Upper lobe of left lung (tissue), 6 donors: ENCODE results near the gene COL23A1. TPM values are rescaled to one million over a fixed set of nuclear protein-coding genes. Genes with fewer than 3 reads are reported as not detected.

Source experiments
- ATAC-seq, 2 donors: fragments of 200-7000 bp; cut with Tn5 transposase; one replicate each; pipeline ENCODE4 v1.9.1; 2022; ENCODE audit warnings: mild to moderate bottlenecking in 2 of 2, moderate library complexity in 2 of 2; ENCODE audit not compliant: low FRiP score in 2 of 2
- DNase-seq, 2 donors: peaks; one replicate each; pipeline ENCODE4 v3.0.0-alpha.2; 2019 to 2020
- H3K27ac ChIP-seq, 4 donors: fragments of 200-600 bp; sonication (generic); one replicate each; pipeline ENCODE4 v1.5.1; 2016 to 2019
- H3K27me3 ChIP-seq, 4 donors: fragments of 200-600 bp; sonication (generic); one replicate each; pipeline ENCODE4 v1.5.1; 2017 to 2019
- H3K36me3 ChIP-seq, 4 donors: fragments of 200-600 bp; sonication (generic); one replicate each; pipeline ENCODE4 v1.5.1; 2016 to 2019
- H3K4me1 ChIP-seq, 4 donors: fragments of 200-600 bp; sonication (generic); one replicate each; pipeline ENCODE4 v1.5.1; 2018 to 2019
- H3K4me3 ChIP-seq, 4 donors: fragments of 200-600 bp; sonication (generic); one replicate each; pipeline ENCODE4 v1.5.1; 2017 to 2019; ENCODE audit warnings: mild to moderate bottlenecking in 2 of 4, moderate library complexity in 1 of 4
- H3K9me3 ChIP-seq, 4 donors: fragments of 200-600 bp; sonication (generic); one replicate each; pipeline ENCODE4 v1.5.1; 2018 to 2019
- EP300 ChIP-seq, 4 donors: sonication (generic); formaldehyde crosslinking; IDR thresholded peaks; one replicate each; pipeline ENCODE4 v1.5.1; 2017; ENCODE audit warnings: antibody characterized with exemption in 4 of 4, control low read depth in 2 of 4
- POLR2A ChIP-seq, 4 donors: fragments of 450-650 bp; IDR thresholded peaks; one replicate each; pipeline ENCODE4 v1.5.1; 2016 to 2017; ENCODE audit warnings: antibody characterized with exemption in 4 of 4, mild to moderate bottlenecking in 2 of 4
- POLR2AphosphoS5 ChIP-seq, 2 donors: sonication (generic); formaldehyde crosslinking; IDR thresholded peaks; one replicate each; pipeline ENCODE4 v1.5.1; 2017; ENCODE audit warnings: antibody characterized with exemption in 2 of 2
- WGBS, 2 donors: methylation state at CpG; one replicate each; pipeline ENCODE4 v1.1.5; 2017 to 2018; 5-methylcytosine and 5-hydroxymethylcytosine counted together
- total RNA-seq, 6 donors: library from RNA; depleted of rRNA in 4 of 6; stranded (reverse); fragments of >200 nt in 4 of 6; gene quantifications; one replicate each; pipeline versions ENCODE4 v1.1.0 to v1.2.1, GENCODE V29; 2016 to 2021
- TF ChIP-seq, protein P1 (sequence below), 6 experiments: fragments of 450-650 bp in 4 of 6; fragments of 200-600 bp in 2 of 6; sonication (generic) in 2 of 6; IDR thresholded peaks; one replicate each; pipeline ENCODE4 v1.5.1; 2016 to 2019; ENCODE audit warnings: antibody characterized with exemption in 6 of 6
- donor health status: DM: no; HTN: no; CAD: no; lungs with moderate emphysema.
- donor health status: DM: no; HTN: yes; CAD: no; lungs with severe emphysema.

Gene COL23A1
- total RNA-seq, 6 donors from 2014 or later = 0.61 to 3.1 (median 1.5) TPM

DNA sequence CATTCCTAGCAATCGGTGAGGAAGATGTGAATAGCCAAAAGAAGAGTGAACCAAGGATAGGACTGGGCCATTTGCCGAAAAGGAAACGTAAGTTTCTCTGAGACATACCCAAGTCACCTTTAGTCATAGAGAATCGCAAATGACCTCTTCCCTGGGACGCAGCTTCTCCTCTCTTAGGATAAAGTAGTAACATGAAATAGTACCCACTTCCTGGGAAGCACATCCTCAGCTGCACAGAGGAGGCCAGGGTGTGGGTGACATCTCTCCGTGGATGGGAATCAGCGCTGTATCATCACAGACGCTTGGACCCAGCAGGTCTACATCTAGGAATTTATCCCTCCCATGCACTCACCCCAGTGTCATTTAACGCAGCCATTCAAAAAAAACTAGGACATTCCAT is 236.7 kb downstream of the COL23A1 start:
- H3K9me3 ChIP-seq = no peaks in the 10 kb centered on the region
- no peak overlapping the region for H3K4me3 ChIP-seq
- no peak for ATAC-seq
- no peak for TF ChIP-seq EP300 (IDR thresholded peaks at IDR 0.05)
- H3K36me3 ChIP-seq = no peaks in the 10 kb centered on the region
- no peaks in the 10 kb centered on the region for H3K27me3 ChIP-seq
- 84 to 92% methylated on average over 9 of the region's 9 CpGs for WGBS, 2 donors
- DNase-seq = no peak
- H3K4me1 ChIP-seq = peaks cover 10 to 23% (median 16%) of the 10 kb centered on the region in 4 donors
- H3K27ac ChIP-seq = no peak overlapping the region

DNA sequence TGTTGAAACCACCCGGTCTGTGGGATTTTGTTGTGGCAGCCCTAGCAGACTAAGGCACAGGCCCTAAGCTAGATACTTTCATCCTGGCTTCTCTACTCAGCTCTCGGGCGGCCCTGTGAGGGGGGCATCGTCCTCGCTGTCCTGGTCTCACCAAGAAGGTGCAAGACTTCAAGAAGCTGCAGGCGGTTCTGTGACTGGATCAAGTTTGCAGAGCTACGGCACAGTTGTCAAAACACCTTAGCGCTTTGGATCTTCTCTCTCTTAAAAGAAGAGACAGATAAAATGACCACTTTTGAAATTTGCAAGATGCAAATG is 238.2 kb downstream of the COL23A1 start:
- Histone ChIP-seq H3K36me3 (no peaks in the 10 kb centered on the region), H3K4me3 (no peak overlapping the region), H3K9me3 (no peaks in the 10 kb centered on the region), H3K27me3 (no peaks in the 10 kb centered on the region), H3K27ac (no peak overlapping the region), H3K4me1 (peaks cover 10 to 19% (median 14%) of the 10 kb centered on the region in 4 donors)
- DNase-seq (no peak), ATAC-seq (no peak)
- WGBS, 2 donors = 93 to 98% methylated on average over 8 of the region's 8 CpGs
- no peak for TF ChIP-seq POLR2A (IDR thresholded peaks at IDR 0.05)
- TF ChIP-seq POLR2AphosphoS5 (IDR thresholded peaks at IDR 0.05) = no peak
- no peak for TF ChIP-seq EP300 (IDR thresholded peaks at IDR 0.05)
- TF ChIP-seq, protein P1, sequence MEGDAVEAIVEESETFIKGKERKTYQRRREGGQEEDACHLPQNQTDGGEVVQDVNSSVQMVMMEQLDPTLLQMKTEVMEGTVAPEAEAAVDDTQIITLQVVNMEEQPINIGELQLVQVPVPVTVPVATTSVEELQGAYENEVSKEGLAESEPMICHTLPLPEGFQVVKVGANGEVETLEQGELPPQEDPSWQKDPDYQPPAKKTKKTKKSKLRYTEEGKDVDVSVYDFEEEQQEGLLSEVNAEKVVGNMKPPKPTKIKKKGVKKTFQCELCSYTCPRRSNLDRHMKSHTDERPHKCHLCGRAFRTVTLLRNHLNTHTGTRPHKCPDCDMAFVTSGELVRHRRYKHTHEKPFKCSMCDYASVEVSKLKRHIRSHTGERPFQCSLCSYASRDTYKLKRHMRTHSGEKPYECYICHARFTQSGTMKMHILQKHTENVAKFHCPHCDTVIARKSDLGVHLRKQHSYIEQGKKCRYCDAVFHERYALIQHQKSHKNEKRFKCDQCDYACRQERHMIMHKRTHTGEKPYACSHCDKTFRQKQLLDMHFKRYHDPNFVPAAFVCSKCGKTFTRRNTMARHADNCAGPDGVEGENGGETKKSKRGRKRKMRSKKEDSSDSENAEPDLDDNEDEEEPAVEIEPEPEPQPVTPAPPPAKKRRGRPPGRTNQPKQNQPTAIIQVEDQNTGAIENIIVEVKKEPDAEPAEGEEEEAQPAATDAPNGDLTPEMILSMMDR (IDR thresholded peaks at IDR 0.05) = no peak

DNA sequence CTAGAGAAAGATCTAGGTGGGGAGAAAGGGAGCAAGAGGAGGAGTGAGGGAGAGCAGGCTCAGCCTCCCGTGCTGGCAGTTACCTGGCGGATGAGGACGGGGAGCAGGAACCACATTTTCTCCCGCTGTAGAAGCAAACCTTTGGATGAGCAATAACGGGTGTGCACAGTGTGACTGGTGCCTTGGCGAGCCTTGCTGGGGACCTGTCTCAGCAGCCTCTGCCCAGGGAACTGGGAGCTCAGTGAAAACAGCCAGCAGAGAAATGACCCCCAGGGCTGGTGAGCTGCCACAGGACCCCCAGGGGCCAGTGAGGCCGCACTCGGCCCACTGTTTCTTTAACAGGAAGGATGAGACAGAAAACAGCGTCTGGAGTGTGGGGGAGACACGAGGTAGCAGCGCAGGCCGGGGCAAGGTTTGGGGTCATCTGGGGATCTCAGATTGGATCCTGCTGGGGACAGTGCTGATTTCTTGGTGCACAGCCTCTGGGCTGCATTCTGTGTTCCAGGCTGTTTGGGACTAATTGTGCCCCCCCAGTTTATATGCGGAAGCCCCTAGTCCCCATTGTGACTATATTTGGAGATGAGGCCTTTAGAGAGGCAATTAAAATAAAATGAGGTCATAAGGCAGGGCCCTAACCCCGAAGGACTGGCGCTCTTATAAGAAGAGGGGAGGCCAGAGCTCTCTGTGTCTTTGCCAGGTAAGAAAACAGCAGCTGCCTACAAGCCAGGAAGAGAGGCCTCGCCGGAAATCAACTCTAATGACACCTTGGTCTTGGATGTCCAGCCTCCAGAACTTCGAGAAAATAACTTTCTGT is 238.8 kb downstream of the COL23A1 start:
- ATAC-seq (no peak), DNase-seq (no peak)
- Histone ChIP-seq H3K9me3 (no peaks in the 10 kb centered on the region), H3K4me3 (no peak overlapping the region), H3K27me3 (no peaks in the 10 kb centered on the region), H3K36me3 (no peaks in the 10 kb centered on the region), H3K4me1 (peaks cover 6 to 13% (median 8%) of the 10 kb centered on the region in 4 donors), H3K27ac (no peak overlapping the region)
- 84 to 93% methylated on average over 18 of the region's 18 CpGs for WGBS, 2 donors
- TF ChIP-seq POLR2AphosphoS5 (IDR thresholded peaks at IDR 0.05) = no peak
- TF ChIP-seq EP300 (IDR thresholded peaks at IDR 0.05) = no peak
- TF ChIP-seq, protein P1 (IDR thresholded peaks at IDR 0.05) = no peak
- no peak for TF ChIP-seq POLR2A (IDR thresholded peaks at IDR 0.05)

DNA sequence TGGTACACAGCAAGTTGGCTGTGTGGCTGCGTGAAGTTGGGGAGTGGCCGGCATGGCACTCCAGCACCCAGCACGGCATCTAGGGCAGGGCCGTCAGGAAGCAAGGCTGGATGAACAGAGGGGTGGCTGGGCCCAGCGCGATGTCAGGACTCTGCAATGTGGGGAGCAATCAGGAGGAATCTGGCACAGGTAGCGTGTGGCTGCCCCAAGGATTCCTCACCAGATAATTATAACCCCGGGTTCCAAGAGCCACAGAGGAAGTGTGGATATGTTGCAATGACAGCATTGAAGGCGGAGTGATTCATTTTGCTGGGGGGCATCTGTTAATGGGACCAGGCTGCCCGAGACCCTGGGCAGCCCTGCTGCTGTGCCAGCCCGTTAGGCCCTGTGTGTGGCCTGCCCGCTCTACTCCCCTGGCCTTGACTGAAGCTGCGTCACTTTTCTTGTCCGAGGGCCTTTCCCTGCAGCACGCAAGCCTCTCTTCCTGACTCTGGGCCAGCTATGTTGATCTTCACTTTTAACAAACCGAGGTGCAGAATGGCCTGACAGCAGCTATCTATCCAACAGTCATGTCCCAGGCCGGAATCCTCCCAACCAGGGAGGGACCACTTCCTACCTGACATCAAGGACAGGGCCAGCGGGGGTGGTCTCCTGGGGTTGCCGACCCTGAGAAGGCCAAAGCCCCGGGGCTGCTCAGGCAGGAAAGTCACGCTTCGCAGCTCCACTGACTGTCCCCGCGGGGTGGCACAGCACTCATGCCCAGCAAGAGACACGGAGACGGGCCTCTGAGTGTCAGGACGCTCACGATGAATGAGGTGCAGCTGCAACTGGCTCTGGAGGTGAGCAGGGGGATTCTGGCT is 239.6 kb downstream of the COL23A1 start:
- Histone ChIP-seq H3K27me3 (no peaks in the 10 kb centered on the region), H3K36me3 (no peaks in the 10 kb centered on the region), H3K4me1 (peaks cover 0 to 7% (median 1%) of the 10 kb centered on the region in 4 donors), H3K27ac (no peak overlapping the region), H3K9me3 (no peaks in the 10 kb centered on the region), H3K4me3 (no peak overlapping the region)
- WGBS, 2 donors = 82 to 85% methylated on average over 23 to 27 of the region's 28 CpGs
- DNase-seq (no peak), ATAC-seq (peak in 1 of 2 donors; percentile 38)
- no peak for TF ChIP-seq EP300 (IDR thresholded peaks at IDR 0.05)
- no peak for TF ChIP-seq POLR2A (IDR thresholded peaks at IDR 0.05)
- TF ChIP-seq POLR2AphosphoS5 (IDR thresholded peaks at IDR 0.05) = no peak
- TF ChIP-seq, protein P1 (IDR thresholded peaks at IDR 0.05) = no peak

DNA sequence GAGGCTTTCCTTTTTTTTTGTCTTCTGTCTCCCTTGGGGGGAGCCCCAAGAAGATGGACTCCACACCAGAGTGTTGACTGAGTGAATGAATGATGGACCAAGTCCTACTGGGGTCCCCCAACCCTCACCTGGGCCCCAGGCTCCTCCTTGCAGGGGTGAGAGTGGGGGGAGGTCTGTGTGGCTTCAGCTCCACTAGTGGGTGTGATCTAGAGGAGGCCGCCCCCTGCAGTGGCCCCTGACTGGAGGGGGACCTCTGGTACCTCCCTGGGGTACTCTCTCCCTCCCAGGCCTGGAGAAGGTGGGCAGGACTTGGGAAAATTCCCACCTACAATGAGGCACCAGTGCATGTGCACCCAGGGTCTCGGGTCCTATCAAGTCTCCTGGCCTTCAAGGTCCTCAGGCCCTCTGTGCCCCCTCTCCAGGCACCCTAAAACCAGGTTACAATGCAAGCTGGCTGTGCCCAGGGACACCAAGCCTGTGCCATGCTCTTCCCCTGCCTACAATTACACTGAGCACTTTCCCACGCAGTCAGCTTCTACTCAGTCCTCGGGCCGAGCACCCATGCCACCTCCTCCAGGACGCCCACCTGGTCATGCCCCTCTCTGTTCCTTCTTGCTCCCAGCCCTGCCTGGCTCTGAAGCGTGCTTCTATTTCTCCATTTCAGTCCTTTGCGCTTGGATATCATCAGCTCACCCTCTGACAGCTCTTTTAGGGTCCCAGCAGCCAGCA is 240.4 kb downstream of the COL23A1 start:
- H3K9me3 ChIP-seq = no peaks in the 10 kb centered on the region
- ATAC-seq = peak; percentile 13 to 31
- H3K4me3 ChIP-seq = no peak overlapping the region
- no peak overlapping the region for H3K27ac ChIP-seq
- no peak for DNase-seq
- no peaks in the 10 kb centered on the region for H3K27me3 ChIP-seq
- 92 to 97% methylated on average over 6 to 8 of the region's 8 CpGs for WGBS, 2 donors
- peaks cover 0 to 7% (median 1%) of the 10 kb centered on the region in 4 donors for H3K4me1 ChIP-seq
- H3K36me3 ChIP-seq = no peaks in the 10 kb centered on the region
- TF ChIP-seq POLR2AphosphoS5 (IDR thresholded peaks at IDR 0.05) (no peak), EP300 (IDR thresholded peaks at IDR 0.05) (no peak), POLR2A (IDR thresholded peaks at IDR 0.05) (no peak)
- TF ChIP-seq, protein P1 (IDR thresholded peaks at IDR 0.05) = no peak
